Measurements from ENCODE around the gene CAMTA1.

The CAMTA1 gene

GRCh38 chr1:7607097-7607496 lies 821.8 kb downstream of the CAMTA1 start:
- no peak overlapping the region for H3K4me3 ChIP-seq (ENCODE audit: low read depth in 1 of 5, low read length in 5 of 5)

GRCh38 chr1:7608628-7609305 lies 823.5 kb downstream of the CAMTA1 start:
- H3K9me3 ChIP-seq (ENCODE audit: control insufficient read depth in 5 of 5, low read length in 5 of 5): peaks cover 0 to 9% (median 2%) of the 10 kb centered on the region in 5 donors
- no peak overlapping the region for H3K9ac ChIP-seq (ENCODE audit: low read length in 5 of 5)
- no peak overlapping the region for H3K27ac ChIP-seq (ENCODE audit: low read depth, low read length)
- H3K27me3 ChIP-seq (ENCODE audit: control insufficient read depth in 5 of 5, insufficient read depth in 4 of 5, low read length in 5 of 5): peaks cover 4 to 16% (median 13%) of the 10 kb centered on the region in 5 donors
- no peaks in the 10 kb centered on the region for H3K36me3 ChIP-seq (ENCODE audit: control insufficient read depth in 5 of 5, insufficient read depth in 5 of 5, low read length in 5 of 5)
- no peaks in the 10 kb centered on the region for H3K4me1 ChIP-seq (ENCODE audit: control insufficient read depth in 5 of 5, insufficient read depth in 5 of 5, low read length in 5 of 5)
- no peak overlapping the region for H3K4me3 ChIP-seq (ENCODE audit: low read depth in 1 of 5, low read length in 5 of 5)

More at GRCh38 chr1:7607097-7607496, 821.8 kb downstream of the CAMTA1 start:
- H3K9me3 ChIP-seq (ENCODE audit: control insufficient read depth in 5 of 5, low read length in 5 of 5): peaks cover 0 to 9% (median under 1%) of the 10 kb centered on the region in 5 donors
- peaks cover 4 to 15% (median 10%) of the 10 kb centered on the region in 5 donors for H3K27me3 ChIP-seq (ENCODE audit: control insufficient read depth in 5 of 5, insufficient read depth in 4 of 5, low read length in 5 of 5)
- no peaks in the 10 kb centered on the region for H3K36me3 ChIP-seq (ENCODE audit: control insufficient read depth in 5 of 5, insufficient read depth in 5 of 5, low read length in 5 of 5)
- no peak overlapping the region for H3K27ac ChIP-seq (ENCODE audit: low read depth, low read length)
- no peaks in the 10 kb centered on the region for H3K4me1 ChIP-seq (ENCODE audit: control insufficient read depth in 5 of 5, insufficient read depth in 5 of 5, low read length in 5 of 5)
- no peak overlapping the region for H3K9ac ChIP-seq (ENCODE audit: low read length in 5 of 5)

GRCh38 chr1:7609311-7609994 lies 824.2 kb downstream of the CAMTA1 start:
- Histone ChIP-seq H3K27ac (ENCODE audit: low read depth, low read length) (no peak overlapping the region), H3K4me3 (ENCODE audit: low read depth in 1 of 5, low read length in 5 of 5) (no peak overlapping the region), H3K36me3 (ENCODE audit: control insufficient read depth in 5 of 5, insufficient read depth in 5 of 5, low read length in 5 of 5) (no peaks in the 10 kb centered on the region), H3K4me1 (ENCODE audit: control insufficient read depth in 5 of 5, insufficient read depth in 5 of 5, low read length in 5 of 5) (no peaks in the 10 kb centered on the region), H3K27me3 (ENCODE audit: control insufficient read depth in 5 of 5, insufficient read depth in 4 of 5, low read length in 5 of 5) (peaks cover 4 to 16% (median 13%) of the 10 kb centered on the region in 5 donors), H3K9ac (ENCODE audit: low read length in 5 of 5) (no peak overlapping the region), H3K9me3 (ENCODE audit: control insufficient read depth in 5 of 5, low read length in 5 of 5) (peaks cover 0 to 9% (median 2%) of the 10 kb centered on the region in 5 donors)

- Histone ChIP-seq H3K9me3 (ENCODE audit: control insufficient read depth in 5 of 5, low read length in 5 of 5) (peaks cover 0 to 9% (median 2%) of the 10 kb centered on the region in 5 donors), H3K27ac (ENCODE audit: low read depth, low read length) (no peak overlapping the region), H3K4me3 (ENCODE audit: low read depth in 1 of 5, low read length in 5 of 5) (no peak overlapping the region), H3K36me3 (ENCODE audit: control insufficient read depth in 5 of 5, insufficient read depth in 5 of 5, low read length in 5 of 5) (no peaks in the 10 kb centered on the region), H3K4me1 (ENCODE audit: control insufficient read depth in 5 of 5, insufficient read depth in 5 of 5, low read length in 5 of 5) (no peaks in the 10 kb centered on the region), H3K9ac (ENCODE audit: low read length in 5 of 5) (no peak overlapping the region), H3K27me3 (ENCODE audit: control insufficient read depth in 5 of 5, insufficient read depth in 4 of 5, low read length in 5 of 5) (peaks cover 4 to 18% (median 13%) of the 10 kb centered on the region in 5 donors)
Observed at GRCh38 chr1:7610106-7610731, 825.0 kb downstream of the CAMTA1 start.

- Histone ChIP-seq H3K9ac (ENCODE audit: low read length in 5 of 5) (no peak overlapping the region), H3K4me3 (ENCODE audit: low read depth in 1 of 5, low read length in 5 of 5) (no peak overlapping the region), H3K27ac (ENCODE audit: low read depth, low read length) (no peak overlapping the region), H3K36me3 (ENCODE audit: control insufficient read depth in 5 of 5, insufficient read depth in 5 of 5, low read length in 5 of 5) (no peaks in the 10 kb centered on the region), H3K27me3 (ENCODE audit: control insufficient read depth in 5 of 5, insufficient read depth in 4 of 5, low read length in 5 of 5) (peaks cover 4 to 18% (median 13%) of the 10 kb centered on the region in 5 donors), H3K9me3 (ENCODE audit: control insufficient read depth in 5 of 5, low read length in 5 of 5) (peaks cover 0 to 9% (median 2%) of the 10 kb centered on the region in 5 donors), H3K4me1 (ENCODE audit: control insufficient read depth in 5 of 5, insufficient read depth in 5 of 5, low read length in 5 of 5) (no peaks in the 10 kb centered on the region)
Observed at GRCh38 chr1:7610936-7611335, 825.7 kb downstream of the CAMTA1 start.

GRCh38 chr1:7611421-7612010 lies 826.3 kb downstream of the CAMTA1 start:
- H3K4me3 ChIP-seq (ENCODE audit: low read depth in 1 of 5, low read length in 5 of 5): no peak overlapping the region
- no peak overlapping the region for H3K27ac ChIP-seq (ENCODE audit: low read depth, low read length)
- peaks cover 3 to 14% (median 10%) of the 10 kb centered on the region in 5 donors for H3K27me3 ChIP-seq (ENCODE audit: control insufficient read depth in 5 of 5, insufficient read depth in 4 of 5, low read length in 5 of 5)
- no peak overlapping the region for H3K9ac ChIP-seq (ENCODE audit: low read length in 5 of 5)
- no peaks in the 10 kb centered on the region for H3K36me3 ChIP-seq (ENCODE audit: control insufficient read depth in 5 of 5, insufficient read depth in 5 of 5, low read length in 5 of 5)
- no peaks in the 10 kb centered on the region for H3K4me1 ChIP-seq (ENCODE audit: control insufficient read depth in 5 of 5, insufficient read depth in 5 of 5, low read length in 5 of 5)
- peaks cover 0 to 8% (median under 1%) of the 10 kb centered on the region in 5 donors for H3K9me3 ChIP-seq (ENCODE audit: control insufficient read depth in 5 of 5, low read length in 5 of 5)

GRCh38 chr1:7613106-7613850 lies 828.0 kb downstream of the CAMTA1 start:
- H3K9ac ChIP-seq (ENCODE audit: low read length in 5 of 5): no peak overlapping the region
- no peaks in the 10 kb centered on the region for H3K36me3 ChIP-seq (ENCODE audit: control insufficient read depth in 5 of 5, insufficient read depth in 5 of 5, low read length in 5 of 5)
- H3K4me1 ChIP-seq (ENCODE audit: control insufficient read depth in 5 of 5, insufficient read depth in 5 of 5, low read length in 5 of 5): no peaks in the 10 kb centered on the region
- no peak overlapping the region for H3K4me3 ChIP-seq (ENCODE audit: low read depth in 1 of 5, low read length in 5 of 5)
- H3K27ac ChIP-seq (ENCODE audit: low read depth, low read length): no peak overlapping the region
- peaks cover 0 to 2% (median 0%) of the 10 kb centered on the region in 5 donors for H3K9me3 ChIP-seq (ENCODE audit: control insufficient read depth in 5 of 5, low read length in 5 of 5)
- peaks cover 0 to 6% (median 4%) of the 10 kb centered on the region in 5 donors for H3K27me3 ChIP-seq (ENCODE audit: control insufficient read depth in 5 of 5, insufficient read depth in 4 of 5, low read length in 5 of 5)

GRCh38 chr1:7613851-7614205 lies 828.6 kb downstream of the CAMTA1 start:
- no peak overlapping the region for H3K27ac ChIP-seq (ENCODE audit: low read depth, low read length)
- no peak overlapping the region for H3K4me3 ChIP-seq (ENCODE audit: low read depth in 1 of 5, low read length in 5 of 5)
- H3K27me3 ChIP-seq (ENCODE audit: control insufficient read depth in 5 of 5, insufficient read depth in 4 of 5, low read length in 5 of 5): peaks cover 0 to 6% (median 3%) of the 10 kb centered on the region in 5 donors
- no peak overlapping the region for H3K9ac ChIP-seq (ENCODE audit: low read length in 5 of 5)
- peaks cover 0 to 2% (median 0%) of the 10 kb centered on the region in 5 donors for H3K9me3 ChIP-seq (ENCODE audit: control insufficient read depth in 5 of 5, low read length in 5 of 5)
- H3K36me3 ChIP-seq (ENCODE audit: control insufficient read depth in 5 of 5, insufficient read depth in 5 of 5, low read length in 5 of 5): no peaks in the 10 kb centered on the region
- no peaks in the 10 kb centered on the region for H3K4me1 ChIP-seq (ENCODE audit: control insufficient read depth in 5 of 5, insufficient read depth in 5 of 5, low read length in 5 of 5)

- Histone ChIP-seq H3K9me3 (ENCODE audit: control insufficient read depth in 5 of 5, low read length in 5 of 5) (peaks cover 0 to 2% (median 0%) of the 10 kb centered on the region in 5 donors), H3K4me3 (ENCODE audit: low read depth in 1 of 5, low read length in 5 of 5) (no peak overlapping the region), H3K27ac (ENCODE audit: low read depth, low read length) (no peak overlapping the region), H3K9ac (ENCODE audit: low read length in 5 of 5) (no peak overlapping the region), H3K4me1 (ENCODE audit: control insufficient read depth in 5 of 5, insufficient read depth in 5 of 5, low read length in 5 of 5) (no peaks in the 10 kb centered on the region), H3K27me3 (ENCODE audit: control insufficient read depth in 5 of 5, insufficient read depth in 4 of 5, low read length in 5 of 5) (peaks cover 0 to 11% (median 3%) of the 10 kb centered on the region in 5 donors), H3K36me3 (ENCODE audit: control insufficient read depth in 5 of 5, insufficient read depth in 5 of 5, low read length in 5 of 5) (no peaks in the 10 kb centered on the region)
Observed at GRCh38 chr1:7614576-7615074, 829.4 kb downstream of the CAMTA1 start.

Measured in subcutaneous abdominal adipose tissue (tissue), 5 donors.